LNCaP clone FGC (cell line): ENCODE results near the gene CACNB4.

Experiments used
- DNase-seq: peaks from one replicate; pipeline ENCODE4 v3.0.0-alpha.2; 2011; ENCODE audit warnings: low read depth
- H3K4me3 ChIP-seq: 2 replicates; pipeline ENCODE4 v1.5.1; 2011; ENCODE audit warnings: mild to moderate bottlenecking, low read depth, low read length, control low read depth
- CTCF ChIP-seq: IDR thresholded peaks from 2 replicates; pipeline ENCODE4 v1.5.1; 2012; ENCODE audit warnings: mild to moderate bottlenecking; ENCODE audit not compliant: control insufficient read depth, insufficient read depth; ENCODE audit errors: extremely low read depth

Gene CACNB4

DNA sequence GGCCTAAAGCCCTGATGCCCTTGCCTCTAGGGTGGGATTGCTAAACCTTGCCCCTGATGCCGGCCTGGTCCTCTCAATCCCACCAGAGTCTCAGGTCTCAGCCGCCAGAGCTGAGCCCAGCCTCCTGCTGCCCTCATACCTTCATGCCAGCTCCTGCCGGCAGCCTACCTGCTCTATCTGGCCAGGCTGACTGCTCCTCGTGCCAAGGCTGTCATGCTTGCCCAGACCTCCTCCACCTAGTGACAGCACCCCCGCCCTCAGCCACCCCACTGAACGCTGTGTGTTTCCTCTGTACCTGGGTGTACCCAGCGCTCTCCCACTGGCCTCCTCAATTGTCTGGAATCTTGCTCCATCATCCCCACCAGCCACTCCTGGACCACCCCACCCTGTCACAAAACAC lies 120.1 kb downstream of the CACNB4 start:
- no peak for TF ChIP-seq CTCF
- no peak for DNase-seq

GRCh38 chr2:151977631-151978030 lies 121.2 kb downstream of the CACNB4 start:
- DNase-seq, result no peak
- TF ChIP-seq CTCF, result no peak
- no peak overlapping the region for H3K4me3 ChIP-seq

More for the DNA sequence above, 120.1 kb downstream of the CACNB4 start:
- no peak overlapping the region for H3K4me3 ChIP-seq

GRCh38 chr2:151976945-151977353 lies 121.9 kb downstream of the CACNB4 start:
- no peak for TF ChIP-seq CTCF
- no peak overlapping the region for H3K4me3 ChIP-seq
- no peak for DNase-seq

GRCh38 chr2:151975460-151976414 lies 123.1 kb downstream of the CACNB4 start:
- no peak for DNase-seq
- TF ChIP-seq CTCF, result no peak
- no peak overlapping the region for H3K4me3 ChIP-seq

DNA sequence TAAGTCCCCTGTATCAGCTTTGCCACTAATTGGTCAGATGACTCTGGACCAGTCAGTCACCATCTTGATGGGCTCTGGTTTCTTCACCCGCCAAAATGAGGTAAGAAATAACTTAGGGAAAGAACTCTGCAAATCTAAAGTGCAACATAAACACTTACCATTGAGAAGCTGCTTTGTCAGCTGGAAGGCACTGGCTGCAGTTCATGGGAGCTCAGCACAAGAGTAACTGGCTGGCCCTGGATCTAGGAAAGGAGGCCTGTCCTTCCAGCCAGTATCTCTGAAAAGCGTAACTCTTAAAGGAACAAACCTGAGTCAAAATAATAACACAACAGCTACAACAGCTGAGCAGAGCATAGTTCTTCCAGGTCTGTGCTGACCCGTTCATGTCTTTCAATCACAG lies 123.9 kb downstream of the CACNB4 start:
- H3K4me3 ChIP-seq, result no peak overlapping the region
- TF ChIP-seq CTCF, result no peak
- no peak for DNase-seq

GRCh38 chr2:151973901-151974199 lies 125.0 kb downstream of the CACNB4 start:
- no peak for DNase-seq
- TF ChIP-seq CTCF, result no peak
- H3K4me3 ChIP-seq, result no peak overlapping the region
